HepG2 (cell line): Measurements from ENCODE around the gene ZDHHC16. TPM values are rescaled to one million over a fixed set of nuclear protein-coding genes. Genes with fewer than 3 reads are reported as not detected.
A peak's percentile ranks its signal among the peaks of the same experiment; 100 is the strongest.

Source experiments
- ATAC-seq: fragments of 200-7000 bp; cut with Tn5 transposase; 3 replicates; pipeline ENCODE4 v1.9.1; 2020; ENCODE audit warnings: mild to moderate bottlenecking, moderate library complexity
- BruUV-seq: library from RNA; stranded (reverse); fragments of 400-500 nt; replicated peaks from 2 replicates; lab custom pipeline; 2021; lab: Mats Ljungman, UMichigan
- CTCF ChIA-PET: fragments of 300-600 bp; formaldehyde crosslinking; extraction: SDS; loops from one replicate; lab custom pipeline; 2021; ENCODE audit warnings: low total read pairs, inconsistent platforms, low intra/inter-chr PET ratio; lab: Yijun Ruan, JAX
- POLR2A ChIA-PET: fragments of 350-600 bp; sonication (Branson Sonifier 250); formaldehyde crosslinking; loops from one replicate; lab custom pipeline; 2020; ENCODE audit warnings: antibody characterized with exemption, inconsistent platforms; lab: Yijun Ruan, JAX
- DNase-seq: peaks from one replicate; pipeline ENCODE4 v3.0.0-alpha.2; 2015; ENCODE audit warnings: low spot score
- FAIRE-seq: peaks from 3 replicates; lab custom pipeline; 2011; peaks lifted over from hg19 to GRCh38; lab: Jason Lieb, UNC
- H2AFZ ChIP-seq: one replicate; pipeline ENCODE4 v1.6.1; 2011; ENCODE audit warnings: low read length, inconsistent platforms
- H3K27ac ChIP-seq: fragments of 300-600 bp; 3 replicates; pipeline ENCODE4 v1.8.0; 2011; ENCODE audit warnings: mixed run types, mild to moderate bottlenecking, mixed read lengths, low read length, inconsistent platforms; ENCODE audit not compliant: insufficient read depth; ENCODE audit errors: extremely low read length
- H3K27me3 ChIP-seq, 2 experiments: fragments of 200-600 bp in 1 of 2; 2 replicates in 1 of 2; 3 replicates in 1 of 2; pipeline versions ENCODE4 v1.6.0 to v1.8.0; 2011; ENCODE audit warnings: low read length in 2 of 2, mild to moderate bottlenecking in 2 of 2, moderate library complexity in 2 of 2, inconsistent platforms in 1 of 2; ENCODE audit not compliant: insufficient read depth in 2 of 2, control insufficient read depth in 1 of 2
- H3K36me3 ChIP-seq, 2 experiments: fragments of 200-600 bp in 1 of 2; replicated peaks in 1 of 2; 2 replicates in 1 of 2; 3 replicates in 1 of 2; pipeline versions ENCODE4 v1.5.1 to v1.8.0; 2011; ENCODE audit warnings: low read length in 2 of 2, inconsistent platforms in 1 of 2; ENCODE audit not compliant: insufficient read depth in 2 of 2, control insufficient read depth in 1 of 2
- H3K4me1 ChIP-seq: 2 replicates; pipeline ENCODE4 v1.5.1; 2012; ENCODE audit warnings: low read length, inconsistent platforms; ENCODE audit not compliant: insufficient read depth
- H3K4me2 ChIP-seq: 2 replicates; pipeline ENCODE4 v1.6.0; 2011; ENCODE audit warnings: low read depth, low read length, inconsistent platforms
- H3K4me3 ChIP-seq, 3 experiments: fragments of 200-600 bp in 1 of 3; sonication (generic), shearing (Covaris generic) in 1 of 3; replicated peaks in 1 of 3; 2 replicates each; pipeline ENCODE4 v1.5.1; 2011 to 2016; ENCODE audit warnings: low read length in 3 of 3, inconsistent platforms in 2 of 3, low read depth in 2 of 3, mild to moderate bottlenecking in 2 of 3, control low read depth in 1 of 3, mixed read lengths in 1 of 3; ENCODE audit not compliant: insufficient read depth in 1 of 3
- H3K79me2 ChIP-seq: one replicate; pipeline ENCODE4 v1.6.1; 2011; ENCODE audit warnings: low read length, inconsistent platforms; ENCODE audit not compliant: insufficient read depth
- H3K9ac ChIP-seq: 2 replicates; pipeline ENCODE4 v1.6.0; 2011; ENCODE audit warnings: mild to moderate bottlenecking, low read depth, low read length, inconsistent platforms; ENCODE audit not compliant: insufficient read depth
- H3K9me3 ChIP-seq: 2 replicates; pipeline ENCODE4 v1.5.1; 2012; ENCODE audit warnings: mild to moderate bottlenecking, low read length
- H4K20me1 ChIP-seq: 2 replicates; pipeline ENCODE4 v1.6.0; 2011; ENCODE audit warnings: inconsistent platforms, mild to moderate bottlenecking, low read length, moderate library complexity; ENCODE audit not compliant: insufficient read depth
- BCL6 ChIP-seq: IDR thresholded peaks from 2 replicates; pipeline ENCODE4 v1.6.1; 2016; ENCODE audit warnings: missing genetic modification reagents, missing compliant biosample characterization
- BORCS8-MEF2B ChIP-seq: sonication (generic); formaldehyde crosslinking; IDR thresholded peaks from 2 replicates; pipeline ENCODE4 v1.8.0; 2022; ENCODE audit warnings: mild to moderate bottlenecking, missing genetic modification reagents
- DNMT1 ChIP-seq: sonication (generic); formaldehyde crosslinking; IDR thresholded peaks from 2 replicates; pipeline ENCODE4 v1.5.1; 2020; ENCODE audit warnings: mild to moderate bottlenecking, missing genetic modification reagents
- DR1 ChIP-seq: sonication (generic); formaldehyde crosslinking; IDR thresholded peaks from 2 replicates; pipeline ENCODE4 v1.8.0; 2021; ENCODE audit warnings: mild to moderate bottlenecking, missing genetic modification reagents, inconsistent platforms
- FOSL2 ChIP-seq: sonication (generic); formaldehyde crosslinking; IDR thresholded peaks from 2 replicates; pipeline ENCODE4 v1.4.0; 2020; ENCODE audit warnings: missing genetic modification reagents
- MYC ChIP-seq: sonication (generic); formaldehyde crosslinking; IDR thresholded peaks from 2 replicates; pipeline ENCODE4 v1.9.0; 2021; ENCODE audit warnings: missing genetic modification reagents, borderline replicate concordance
- POLR2A ChIP-seq, 2 experiments: IDR thresholded peaks; 2 replicates each; pipeline ENCODE4 v1.6.1; 2011; ENCODE audit warnings: low read depth in 2 of 2, low read length in 2 of 2, mild to moderate bottlenecking in 1 of 2, moderate library complexity in 1 of 2; ENCODE audit not compliant: insufficient read depth in 1 of 2
- POLR2G ChIP-seq: fragments of 200-400 bp; formaldehyde crosslinking; IDR thresholded peaks from 2 replicates; pipeline ENCODE4 v1.6.1; 2018; ENCODE audit warnings: mild to moderate bottlenecking, low read depth, low read length, moderate library complexity
- RBAK ChIP-seq: sonication (generic); formaldehyde crosslinking; IDR thresholded peaks from 2 replicates; pipeline ENCODE4 v1.5.1; 2020; ENCODE audit warnings: mild to moderate bottlenecking, missing genetic modification reagents
- RBM22 ChIP-seq: fragments of 200-400 bp; formaldehyde crosslinking; optimal IDR thresholded peaks from 2 replicates; pipeline ENCODE3; 2017; ENCODE audit warnings: mild to moderate bottlenecking, low read length, moderate library complexity
- REPIN1 ChIP-seq: sonication (generic); formaldehyde crosslinking; IDR thresholded peaks from 2 replicates; pipeline ENCODE4 v1.8.0; 2022; ENCODE audit warnings: missing genetic modification reagents, low read depth, mild to moderate bottlenecking, borderline replicate concordance
- ZBTB3 ChIP-seq: sonication (generic); formaldehyde crosslinking; IDR thresholded peaks from 2 replicates; pipeline ENCODE4 v1.4.0; 2020; ENCODE audit warnings: low read depth, mild to moderate bottlenecking, moderate library complexity, missing genetic modification reagents, borderline replicate concordance
- ZNF737 ChIP-seq: sonication (generic); formaldehyde crosslinking; IDR thresholded peaks from 2 replicates; pipeline ENCODE4 v1.5.0; 2020; ENCODE audit warnings: missing genetic modification reagents, mild to moderate bottlenecking, borderline replicate concordance
- WGBS: methylation state at CpG from one replicate; pipeline ENCODE4 v1.1.6; 2017; ENCODE audit warnings: low lambda C conversion rate; 5-methylcytosine and 5-hydroxymethylcytosine counted together
- in situ Hi-C: cut with HindIII; loops from 2 replicates; pipeline ENCODE4 v1.10.0; 2017; ENCODE audit warnings: low pct_unique_long_range_greater_than_20kb; ENCODE audit not compliant: extremely low pct_ligation_motif_present
- intact Hi-C: fragments of 100-400 bp; cut with micrococcal nuclease; formaldehyde crosslinking; loops from one replicate; pipeline ENCODE4 v1.10.0; 2022; ENCODE audit not compliant: unreplicated experiment
- polyA plus RNA-seq, 8 experiments: library from polyadenylated mRNA; depleted of rRNA in 3 of 8; stranded (reverse) in 7 of 8; unstranded in 1 of 8; fragments of >200 nt; fragmentation: Illumina TruSeq in 4 of 8; extraction: Trizol in 4 of 8; gene quantifications; 2 replicates each; pipeline versions ENCODE4 v1.2.1 to v1.2.3, GENCODE V29; 2011 to 2016; ENCODE audit warnings: low read depth in 4 of 8, missing spikeins in 1 of 8, mixed read lengths in 1 of 8; ENCODE audit not compliant: insufficient read depth in 1 of 8
- total RNA-seq, 5 experiments: library from RNA; depleted of rRNA; stranded (reverse); fragments of >200 nt; fragmentation: Illumina TruSeq; extraction: Trizol; gene quantifications; 2 replicates each; pipeline ENCODE4 v1.2.3, GENCODE V29; 2016; ENCODE audit warnings: low read depth in 1 of 5
- TF ChIP-seq, protein P1 (sequence below): sonication (generic); formaldehyde crosslinking; IDR thresholded peaks from 2 replicates; pipeline ENCODE4 v1.8.0; 2022; ENCODE audit warnings: missing genetic modification reagents, mild to moderate bottlenecking, moderate library complexity, borderline replicate concordance

ZDHHC16 gene
- total and polyA plus RNA-seq, 2 of the 13 experiments (the other 11 are each of a cell fraction or from before 2014, with no cell fraction given): 40.8 to 41.8 TPM

DNA sequence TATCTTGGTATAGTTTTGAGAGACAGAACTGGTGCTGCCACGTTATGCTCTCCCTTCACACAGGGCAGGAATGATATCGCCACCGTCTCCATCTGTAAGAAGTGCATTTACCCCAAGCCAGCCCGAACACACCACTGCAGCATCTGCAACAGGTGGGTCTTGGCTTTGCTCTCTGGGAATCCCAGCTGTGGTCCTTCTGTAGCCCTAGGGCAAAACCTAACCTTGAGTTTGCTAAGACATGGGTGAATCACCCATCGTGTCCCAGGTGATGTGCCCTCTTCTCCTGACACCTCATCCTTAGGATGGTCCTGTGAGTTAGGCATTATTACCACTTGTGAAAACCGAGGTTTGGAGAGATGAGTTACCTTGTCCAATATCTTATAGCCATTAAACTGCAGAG, 6.4 kb downstream of the ZDHHC16 start:
- Histone ChIP-seq H3K4me3 (no peak overlapping the region), H3K9ac (no peak overlapping the region), H3K9me3 (no peaks in the 10 kb centered on the region), H3K4me1 (peaks cover 21% of the 10 kb centered on the region), H4K20me1 (peaks cover 6% of the 10 kb centered on the region; the same call in 1 of the 2 replicates), H2AFZ (no peak overlapping the region), H3K27ac (no peak overlapping the region), H3K79me2 (peaks cover 12% of the 10 kb centered on the region), H3K4me2 (no peak overlapping the region), H3K27me3 (no peaks in the 10 kb centered on the region), H3K36me3 (peaks cover 26 to 65% of the 10 kb centered on the region in 2 experiments)
- intact Hi-C loops (no loop called here), in situ Hi-C loops (no loop called here)
- FAIRE-seq (no peak), DNase-seq (no peak), ATAC-seq (no peak)
- WGBS: 89% methylated on average over 6 of the region's 6 CpGs
- CTCF ChIA-PET: no interaction called here
- TF ChIP-seq POLR2A (IDR thresholded peaks at IDR 0.05; ENCODE audit: insufficient read depth in 1 of 2, low read depth in 2 of 2, low read length in 2 of 2) (0 out of 4 replicates have a peak, but pooled peaks of 1 of the 2 experiments have one; percentile 9), BCL6 (CRISPR knock-in tag) (no peak)
- POLR2A ChIA-PET: interaction anchor here (0.9 kb wide), 1 partner anchor 12 kb away, joined by 3 read pairs; no protein-coding TSS in a partner anchor
- BruUV-seq: no TSS peak

DNA sequence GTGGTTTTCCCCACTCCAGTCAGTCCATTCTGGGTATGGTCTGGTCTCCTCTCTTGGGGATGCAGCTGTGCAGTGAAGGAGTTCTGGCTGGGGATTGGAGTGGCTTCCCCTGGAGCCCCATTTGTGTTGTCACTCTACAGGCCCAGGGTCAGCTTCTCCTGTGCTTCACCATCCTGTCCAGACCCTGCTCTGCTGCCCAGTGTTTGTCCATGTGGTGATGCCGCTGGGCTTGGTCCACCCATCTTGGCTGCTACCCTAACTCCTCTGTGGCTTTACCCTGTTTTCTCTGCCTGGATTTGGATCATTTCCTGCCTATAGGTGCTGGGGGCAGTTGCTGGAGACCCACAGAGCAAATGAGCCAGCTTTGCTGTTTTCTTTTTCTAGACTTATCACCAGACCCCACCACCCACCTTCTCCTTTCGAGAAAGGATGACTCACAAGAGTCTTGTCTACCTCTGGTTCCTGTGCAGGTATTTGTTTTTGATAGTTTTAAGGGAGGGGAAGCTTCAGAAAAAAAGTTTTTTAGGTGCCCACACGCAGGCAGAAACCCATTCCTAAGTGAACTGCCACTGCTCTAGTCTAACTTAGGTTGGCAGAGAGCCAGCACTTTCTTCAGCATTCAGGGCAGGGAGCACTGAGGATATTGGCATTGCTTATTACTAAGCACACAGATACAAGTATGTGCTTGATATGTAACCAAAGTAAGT, 8.5 kb downstream of the ZDHHC16 start:
- Histone ChIP-seq H3K27ac (no peak overlapping the region), H2AFZ (no peak overlapping the region), H3K79me2 (peaks cover 6% of the 10 kb centered on the region), H3K4me3 (no peak overlapping the region), H3K9me3 (no peaks in the 10 kb centered on the region), H3K9ac (no peak overlapping the region), H3K4me1 (no peaks in the 10 kb centered on the region), H3K27me3 (no peaks in the 10 kb centered on the region), H3K4me2 (no peak overlapping the region), H4K20me1 (no peaks in the 10 kb centered on the region; the same call in 1 of the 2 replicates), H3K36me3 (peaks cover 36 to 81% of the 10 kb centered on the region in 2 experiments)
- DNase-seq (no peak), FAIRE-seq (no peak), ATAC-seq (no peak; the same call in 2 of the 3 replicates)
- BruUV-seq: no TSS peak
- in situ Hi-C loops (no loop called here), intact Hi-C loops (no loop called here)
- CTCF ChIA-PET: no interaction called here
- WGBS: 92% methylated on average over 3 of the region's 3 CpGs
- POLR2A ChIA-PET: no interaction called here
- TF ChIP-seq RBM22 (peak; percentile 50), BORCS8-MEF2B (CRISPR knock-in tag) (no peak), DNMT1 (no peak), DR1 (CRISPR knock-in tag) (no peak), ZBTB3 (CRISPR knock-in tag) (no peak), MYC (CRISPR knock-in tag) (no peak), ZNF737 (CRISPR knock-in tag) (no peak), FOSL2 (CRISPR knock-in tag) (no peak), REPIN1 (CRISPR knock-in tag) (no peak), POLR2G (peak; percentile 42; the same call in 1 of the 2 replicates), RBAK (no peak)
- TF ChIP-seq, protein P1, sequence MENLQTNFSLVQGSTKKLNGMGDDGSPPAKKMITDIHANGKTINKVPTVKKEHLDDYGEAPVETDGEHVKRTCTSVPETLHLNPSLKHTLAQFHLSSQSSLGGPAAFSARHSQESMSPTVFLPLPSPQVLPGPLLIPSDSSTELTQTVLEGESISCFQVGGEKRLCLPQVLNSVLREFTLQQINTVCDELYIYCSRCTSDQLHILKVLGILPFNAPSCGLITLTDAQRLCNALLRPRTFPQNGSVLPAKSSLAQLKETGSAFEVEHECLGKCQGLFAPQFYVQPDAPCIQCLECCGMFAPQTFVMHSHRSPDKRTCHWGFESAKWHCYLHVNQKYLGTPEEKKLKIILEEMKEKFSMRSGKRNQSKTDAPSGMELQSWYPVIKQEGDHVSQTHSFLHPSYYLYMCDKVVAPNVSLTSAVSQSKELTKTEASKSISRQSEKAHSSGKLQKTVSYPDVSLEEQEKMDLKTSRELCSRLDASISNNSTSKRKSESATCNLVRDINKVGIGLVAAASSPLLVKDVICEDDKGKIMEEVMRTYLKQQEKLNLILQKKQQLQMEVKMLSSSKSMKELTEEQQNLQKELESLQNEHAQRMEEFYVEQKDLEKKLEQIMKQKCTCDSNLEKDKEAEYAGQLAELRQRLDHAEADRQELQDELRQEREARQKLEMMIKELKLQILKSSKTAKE: no peak
